NOMO-1 treated with dmso at 0.1 percent for 144 hours (cell line): ENCODE data around the gene COL1A2.

ENCODE experiments used
- DNase-seq: peaks from one replicate; lab custom pipeline; 2025; ENCODE audit not compliant: unreplicated experiment; lab: John Stamatoyannopoulos, UW

The COL1A2 gene

DNA sequence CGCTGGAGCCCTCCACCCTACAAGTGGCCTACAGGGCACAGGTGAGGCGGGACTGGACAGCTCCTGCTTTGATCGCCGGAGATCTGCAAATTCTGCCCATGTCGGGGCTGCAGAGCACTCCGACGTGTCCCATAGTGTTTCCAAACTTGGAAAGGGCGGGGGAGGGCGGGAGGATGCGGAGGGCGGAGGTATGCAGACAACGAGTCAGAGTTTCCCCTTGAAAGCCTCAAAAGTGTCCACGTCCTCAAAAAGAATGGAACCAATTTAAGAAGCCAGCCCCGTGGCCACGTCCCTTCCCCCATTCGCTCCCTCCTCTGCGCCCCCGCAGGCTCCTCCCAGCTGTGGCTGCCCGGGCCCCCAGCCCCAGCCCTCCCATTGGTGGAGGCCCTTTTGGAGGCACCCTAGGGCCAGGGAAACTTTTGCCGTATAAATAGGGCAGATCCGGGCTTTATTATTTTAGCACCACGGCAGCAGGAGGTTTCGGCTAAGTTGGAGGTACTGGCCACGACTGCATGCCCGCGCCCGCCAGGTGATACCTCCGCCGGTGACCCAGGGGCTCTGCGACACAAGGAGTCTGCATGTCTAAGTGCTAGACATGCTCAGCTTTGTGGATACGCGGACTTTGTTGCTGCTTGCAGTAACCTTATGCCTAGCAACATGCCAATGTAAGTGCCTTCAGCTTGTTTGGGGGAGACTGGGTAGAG, at the start of gene COL1A2:
Gene COL1A2, plus strand, starts transcription at position 459 of the 704 bp plus-strand sequence. Its CDS starts 137 bp downstream, at position 596.
- no peak for DNase-seq

- no peak for DNase-seq
Measured at GRCh38 chr7:94345907-94346306, 48.8 kb upstream of the COL1A2 start.

DNA sequence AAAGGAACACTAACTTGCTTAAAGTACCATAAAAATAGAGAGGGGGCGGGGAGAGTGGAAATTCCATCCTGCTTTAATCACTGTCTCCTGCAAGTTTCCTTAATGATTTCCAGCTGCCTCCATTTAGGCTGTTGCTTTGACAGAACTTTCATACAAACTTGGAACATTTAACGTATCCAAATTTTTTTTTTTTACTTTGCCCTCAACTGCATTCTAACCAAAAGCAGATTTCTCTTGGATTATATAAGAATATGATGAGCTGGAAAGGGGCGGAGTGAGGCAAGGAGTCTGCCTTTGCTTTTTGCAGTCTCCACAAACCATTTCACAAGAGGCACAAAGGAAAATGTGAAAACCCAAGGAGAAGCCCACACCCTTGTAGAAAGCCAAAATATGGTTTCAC, 46.6 kb upstream of the COL1A2 start:
- no peak for DNase-seq

DNA sequence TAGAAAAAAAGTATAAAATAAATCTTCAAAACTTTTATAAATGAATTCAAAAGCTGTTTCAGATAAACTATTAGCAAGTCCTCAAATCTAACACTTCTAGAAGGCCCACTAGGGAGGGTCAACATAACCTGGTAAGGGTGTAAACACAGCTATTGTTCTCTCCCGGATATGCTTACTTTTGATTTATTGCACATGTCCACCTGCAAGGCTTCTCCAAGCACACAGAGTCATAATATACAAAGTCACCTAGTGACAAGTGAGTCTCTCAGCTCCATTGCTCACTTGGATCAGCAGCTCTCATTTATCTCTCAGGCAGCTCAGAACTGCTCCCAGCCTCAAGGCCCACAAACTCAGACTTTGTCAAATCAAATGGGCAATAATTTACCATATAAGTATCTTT, 44.0 kb upstream of the COL1A2 start:
- DNase-seq, result no peak

DNA sequence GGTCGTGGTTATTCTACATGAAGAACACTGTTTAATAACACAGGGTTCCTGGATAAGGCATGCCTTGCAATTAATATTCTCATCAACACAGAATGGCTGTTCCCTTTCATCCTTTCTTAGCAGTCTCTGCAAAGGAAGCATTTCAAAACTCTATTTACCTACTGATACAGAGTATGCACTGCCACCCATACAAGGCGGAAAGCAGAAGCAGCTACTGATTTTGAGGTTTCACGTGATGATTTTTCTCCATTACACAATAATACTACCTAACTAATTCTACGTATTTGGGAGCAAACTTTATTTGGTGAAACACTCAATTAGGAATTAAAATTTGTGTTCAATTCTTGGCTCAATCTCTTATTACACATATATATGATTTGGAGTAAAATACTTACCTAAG, 43.0 kb upstream of the COL1A2 start:
- no peak for DNase-seq

DNA sequence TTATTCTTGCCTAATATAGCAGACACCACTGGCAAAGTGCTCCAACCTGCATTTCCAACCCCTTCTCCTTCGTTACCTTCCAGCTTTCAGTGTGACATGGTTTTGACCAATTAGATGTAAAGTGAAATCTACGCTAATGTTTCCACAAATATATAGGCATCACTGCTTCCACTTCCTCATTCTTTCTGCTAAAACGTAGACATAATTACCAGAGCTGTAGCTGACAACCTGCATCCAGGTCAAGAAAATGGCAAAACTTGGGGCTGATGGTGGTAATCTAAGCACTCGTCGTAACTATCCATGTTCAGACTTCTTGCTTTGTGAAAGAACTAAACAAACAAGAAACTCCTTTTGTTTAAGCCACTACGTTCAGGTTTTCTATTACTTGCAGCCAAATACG, 41.8 kb upstream of the COL1A2 start:
- no peak for DNase-seq

DNA sequence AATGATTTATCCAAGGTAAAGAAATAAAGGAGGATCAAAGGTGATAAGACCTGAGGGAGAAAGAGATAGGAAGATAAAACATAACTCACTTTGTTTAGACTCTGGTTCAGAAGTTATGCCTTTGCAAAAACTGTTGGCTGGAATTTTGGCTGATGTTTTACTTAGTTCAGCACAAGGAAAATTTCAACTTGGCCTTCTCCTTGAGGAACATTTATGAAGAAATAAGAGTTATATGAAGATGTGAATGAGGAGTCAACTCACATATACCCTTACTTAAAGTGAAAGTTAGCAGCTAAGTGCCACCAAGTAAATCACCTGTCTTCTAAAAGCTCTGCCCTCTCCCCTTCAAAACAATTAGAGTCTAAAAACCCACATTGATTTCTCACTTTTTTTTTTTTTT, 39.7 kb upstream of the COL1A2 start:
- DNase-seq, result no peak

DNA sequence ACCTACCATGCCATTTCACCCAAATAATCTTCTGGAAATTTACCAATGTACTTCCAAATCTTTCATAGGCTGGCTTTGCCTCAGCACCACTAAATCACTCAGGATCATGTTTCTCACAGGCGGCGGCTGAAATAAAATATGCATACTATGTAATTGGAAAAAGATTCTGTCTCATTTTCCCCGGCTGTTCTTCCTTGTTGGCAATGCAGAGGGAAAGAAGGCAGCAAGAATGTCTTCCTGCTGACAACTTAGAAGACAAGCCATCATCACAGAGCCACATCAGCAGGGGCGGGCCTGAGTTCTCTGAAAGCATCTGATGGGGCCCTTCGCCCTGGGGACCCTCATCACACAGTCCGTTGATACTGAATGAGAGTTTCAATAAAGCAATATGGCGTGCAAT, 39.2 kb upstream of the COL1A2 start:
- DNase-seq, result no peak

DNA sequence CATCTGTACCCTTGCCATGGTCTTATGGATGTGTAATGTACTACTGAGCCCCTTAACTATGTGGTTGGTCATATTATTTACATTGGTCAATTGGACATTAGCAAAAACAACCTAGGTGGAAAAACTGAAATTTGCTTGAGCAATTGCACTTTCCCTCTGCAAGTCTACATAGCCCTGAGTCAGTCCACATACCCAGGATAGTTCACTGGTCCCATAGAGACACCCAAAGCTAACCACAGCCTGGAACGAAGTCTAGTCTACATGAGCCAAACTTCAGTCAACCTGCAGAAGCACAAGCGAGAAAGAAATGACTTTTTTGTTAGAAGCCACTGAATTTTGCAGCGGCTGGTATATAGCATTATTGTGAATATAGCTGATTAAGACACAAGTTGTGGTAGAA, 37.6 kb upstream of the COL1A2 start:
- DNase-seq, result no peak

- no peak for DNase-seq
Measured at GRCh38 chr7:94360926-94361325, 33.8 kb upstream of the COL1A2 start.

DNA sequence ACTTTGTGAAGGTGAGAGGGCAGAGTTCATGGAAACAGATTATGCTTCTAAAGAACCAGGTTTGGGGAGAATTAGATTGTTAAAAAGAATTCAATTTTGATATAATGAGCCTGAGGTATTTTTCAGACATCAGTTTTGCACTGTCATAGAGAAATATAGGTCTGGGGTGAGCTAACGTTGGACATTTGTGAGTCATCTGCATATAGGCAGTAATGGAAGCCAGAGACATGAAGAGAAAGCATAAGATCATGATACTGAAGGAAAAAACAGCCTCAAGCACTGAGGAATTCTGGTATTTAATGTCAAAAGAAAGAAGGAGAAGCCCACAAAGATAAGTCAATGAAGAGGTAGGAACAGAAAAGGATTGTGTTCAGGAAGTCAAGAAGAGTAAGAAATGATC, 32.4 kb upstream of the COL1A2 start:
- no peak for DNase-seq

- DNase-seq, result no peak
Measured at GRCh38 chr7:94364816-94365215, 29.9 kb upstream of the COL1A2 start.

DNA sequence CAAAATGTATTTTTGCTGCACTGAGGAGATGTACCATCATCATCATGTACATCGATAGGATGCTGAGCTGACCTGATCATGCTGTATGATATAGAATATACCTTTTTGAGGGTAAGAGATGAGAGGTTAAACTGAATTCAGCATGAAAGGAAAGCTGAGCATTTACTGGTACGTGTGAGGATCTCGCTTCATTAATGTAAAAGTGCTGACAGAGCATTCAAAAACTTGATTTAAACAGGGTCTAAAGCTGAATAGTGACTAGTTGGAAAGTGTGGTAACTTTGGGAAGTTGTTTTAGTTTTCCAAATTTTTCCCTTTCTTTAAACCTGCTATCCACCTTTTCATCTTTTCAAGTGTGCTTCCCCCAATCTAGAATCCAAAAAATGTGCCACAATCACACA, 28.5 kb upstream of the COL1A2 start:
- DNase-seq, result no peak

DNA sequence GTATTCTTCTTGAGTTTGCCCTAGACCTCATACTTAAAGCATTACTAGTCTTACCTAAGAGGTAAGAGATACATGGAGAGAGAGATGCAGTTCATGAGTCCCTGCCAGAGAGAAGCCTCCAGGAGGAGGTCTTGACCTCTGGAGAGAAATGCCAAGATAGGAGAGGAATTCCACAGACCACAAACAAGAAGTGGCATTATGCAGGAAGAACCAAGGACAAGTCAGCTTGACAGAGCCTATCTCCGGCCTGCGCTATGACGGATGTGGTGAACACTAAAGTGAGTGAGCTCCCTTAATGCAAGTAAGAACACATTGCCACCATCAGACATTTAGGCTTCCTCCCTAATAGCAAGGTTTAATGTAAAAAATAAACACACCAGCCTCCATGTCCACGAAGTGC, 27.9 kb upstream of the COL1A2 start:
- no peak for DNase-seq

DNA sequence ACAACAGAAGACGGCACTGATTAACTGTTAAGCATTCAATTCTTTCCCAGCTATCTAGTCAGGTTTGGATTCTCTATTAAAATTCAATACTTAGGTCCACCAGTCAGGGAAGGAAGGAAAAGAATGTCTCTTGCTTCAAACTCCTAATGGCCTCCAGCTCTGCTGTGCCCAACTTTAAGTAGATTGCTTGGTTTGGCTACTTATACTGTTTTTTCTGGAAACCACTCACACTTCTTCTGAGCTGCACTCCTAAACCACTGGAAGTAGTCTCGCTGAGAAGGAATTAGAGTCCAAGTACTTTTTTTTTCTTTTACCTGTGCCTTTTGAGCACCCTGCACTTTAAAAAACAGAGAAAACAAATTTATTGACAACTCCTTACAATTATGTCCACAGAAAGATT, 26.7 kb upstream of the COL1A2 start:
- DNase-seq, result no peak

- DNase-seq, result no peak
Measured at GRCh38 chr7:94368371-94368791, 26.3 kb upstream of the COL1A2 start.

DNA sequence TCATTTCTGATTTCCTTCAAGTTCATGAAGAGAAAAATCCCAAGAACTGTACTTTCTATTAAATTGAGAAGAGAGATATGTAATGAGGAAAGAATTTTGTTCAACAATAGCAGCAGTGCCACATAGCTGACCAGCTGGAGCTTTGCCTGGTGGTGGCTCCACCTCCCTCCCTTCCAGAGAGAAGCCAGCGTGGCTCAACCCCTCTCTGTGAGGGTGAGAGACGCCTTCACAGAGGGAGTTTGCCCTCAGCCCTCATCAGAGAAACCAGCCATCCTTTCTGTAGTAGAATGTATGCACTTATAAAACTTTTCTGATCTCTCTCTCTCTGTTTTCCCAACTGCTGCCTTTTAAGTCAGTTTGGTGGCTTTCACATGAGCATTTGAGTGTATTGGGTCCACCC, 20.5 kb upstream of the COL1A2 start:
- DNase-seq, result no peak

DNA sequence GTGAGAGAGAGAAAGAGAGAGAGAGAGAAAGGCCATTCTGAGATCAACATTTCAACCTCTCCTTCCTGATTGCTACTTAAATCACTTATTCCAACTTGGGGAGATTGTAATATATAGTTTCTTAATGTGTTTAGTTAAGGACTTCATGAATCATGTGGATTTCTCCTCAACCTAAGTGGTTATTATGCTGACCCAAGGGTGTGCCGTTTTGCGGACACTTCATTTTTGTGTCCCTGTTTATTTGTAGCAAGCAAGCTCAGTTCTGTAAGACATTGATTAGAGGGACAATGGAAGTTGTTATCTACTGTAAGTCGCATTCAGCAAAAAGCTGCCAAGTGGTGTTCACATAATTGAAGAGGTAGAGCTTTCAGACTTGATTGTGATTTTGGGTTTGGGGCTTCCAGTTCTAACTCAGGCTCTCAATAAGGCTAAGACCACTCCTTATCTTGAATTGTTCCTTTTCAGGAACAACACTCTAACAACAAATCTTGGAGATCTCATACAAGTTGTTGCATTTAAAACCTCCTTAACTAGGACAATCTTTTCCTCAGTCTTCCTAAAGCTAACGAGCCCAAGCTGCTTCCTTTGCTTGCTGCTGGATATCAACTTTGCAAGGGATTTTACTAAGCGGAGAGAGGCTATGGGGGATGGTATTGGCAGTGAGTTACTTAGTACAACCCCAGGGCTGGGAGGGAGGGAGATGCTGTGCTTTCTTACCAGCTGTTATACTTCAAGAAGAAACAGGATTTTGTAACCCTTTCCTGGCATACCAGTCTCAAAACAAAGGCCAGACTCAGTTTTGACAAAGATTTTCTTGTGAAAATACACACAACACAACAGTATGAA, 19.8 kb upstream of the COL1A2 start:
- DNase-seq, result no peak

- DNase-seq, result no peak
Measured at GRCh38 chr7:94375691-94376090, 19.0 kb upstream of the COL1A2 start.

DNA sequence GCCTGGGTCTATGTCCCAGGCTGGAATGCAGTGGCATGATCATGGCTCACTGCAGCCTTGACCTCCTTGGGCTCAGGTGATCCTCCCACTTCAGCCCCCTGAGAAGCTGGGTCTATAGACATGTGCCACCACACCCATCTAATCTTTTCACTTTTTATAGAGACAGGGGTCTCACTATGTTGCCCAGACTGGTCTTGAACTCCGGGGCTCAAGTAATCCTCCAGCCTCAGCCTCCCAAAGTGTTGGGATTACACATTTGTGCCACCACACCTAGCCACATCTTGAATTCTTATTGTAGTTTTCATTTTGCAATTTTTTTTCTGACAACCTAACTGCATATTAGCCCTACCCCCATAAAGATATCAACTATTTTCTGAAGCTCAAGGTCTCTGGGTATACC, 18.4 kb upstream of the COL1A2 start:
- DNase-seq, result no peak

DNA sequence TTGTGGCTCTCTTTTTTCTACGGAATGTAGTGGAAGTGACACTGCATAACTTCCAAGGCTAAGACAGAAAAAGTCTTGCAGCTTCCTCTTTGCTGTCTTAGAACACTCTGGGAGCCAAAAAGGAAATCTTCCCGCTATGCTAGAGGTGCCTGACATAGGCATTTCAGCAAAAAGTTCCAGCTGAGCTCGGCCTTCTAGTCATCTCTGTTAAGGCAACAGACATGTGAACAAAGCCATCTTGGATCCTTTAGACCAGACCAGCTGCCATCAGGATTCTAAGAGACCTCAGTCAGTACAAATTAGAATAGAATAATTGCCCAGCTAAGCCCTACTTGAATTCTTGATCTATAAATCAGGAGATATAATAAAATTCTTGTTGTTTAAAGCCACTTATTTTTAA, 16.3 kb upstream of the COL1A2 start:
- no peak for DNase-seq

- no peak for DNase-seq
Measured at GRCh38 chr7:94380264-94380663, 14.4 kb upstream of the COL1A2 start.

- no peak for DNase-seq
Measured at GRCh38 chr7:94382132-94382531, 12.6 kb upstream of the COL1A2 start.
